ENCODE results near the gene AKAP8.

GRCh38 chr19:15313649-15314279, 65.8 kb downstream of the AKAP8 start:
- TF ChIP-seq CTCF (IDR thresholded peaks at IDR 0.05; ENCODE audit: poor library complexity, severe bottlenecking) (no peak), POLR2AphosphoS5 (IDR thresholded peaks at IDR 0.05) (no peak), EZH2 (IDR thresholded peaks at IDR 0.05; ENCODE audit: borderline replicate concordance, insufficient read depth, low read length, poor library complexity, severe bottlenecking) (no peak), RAD21 (conservative IDR thresholded peaks at IDR 0.05) (no peak), SMC3 (conservative IDR thresholded peaks at IDR 0.05; ENCODE audit: poor library complexity) (no peak)
- TF ChIP-seq, protein P1, sequence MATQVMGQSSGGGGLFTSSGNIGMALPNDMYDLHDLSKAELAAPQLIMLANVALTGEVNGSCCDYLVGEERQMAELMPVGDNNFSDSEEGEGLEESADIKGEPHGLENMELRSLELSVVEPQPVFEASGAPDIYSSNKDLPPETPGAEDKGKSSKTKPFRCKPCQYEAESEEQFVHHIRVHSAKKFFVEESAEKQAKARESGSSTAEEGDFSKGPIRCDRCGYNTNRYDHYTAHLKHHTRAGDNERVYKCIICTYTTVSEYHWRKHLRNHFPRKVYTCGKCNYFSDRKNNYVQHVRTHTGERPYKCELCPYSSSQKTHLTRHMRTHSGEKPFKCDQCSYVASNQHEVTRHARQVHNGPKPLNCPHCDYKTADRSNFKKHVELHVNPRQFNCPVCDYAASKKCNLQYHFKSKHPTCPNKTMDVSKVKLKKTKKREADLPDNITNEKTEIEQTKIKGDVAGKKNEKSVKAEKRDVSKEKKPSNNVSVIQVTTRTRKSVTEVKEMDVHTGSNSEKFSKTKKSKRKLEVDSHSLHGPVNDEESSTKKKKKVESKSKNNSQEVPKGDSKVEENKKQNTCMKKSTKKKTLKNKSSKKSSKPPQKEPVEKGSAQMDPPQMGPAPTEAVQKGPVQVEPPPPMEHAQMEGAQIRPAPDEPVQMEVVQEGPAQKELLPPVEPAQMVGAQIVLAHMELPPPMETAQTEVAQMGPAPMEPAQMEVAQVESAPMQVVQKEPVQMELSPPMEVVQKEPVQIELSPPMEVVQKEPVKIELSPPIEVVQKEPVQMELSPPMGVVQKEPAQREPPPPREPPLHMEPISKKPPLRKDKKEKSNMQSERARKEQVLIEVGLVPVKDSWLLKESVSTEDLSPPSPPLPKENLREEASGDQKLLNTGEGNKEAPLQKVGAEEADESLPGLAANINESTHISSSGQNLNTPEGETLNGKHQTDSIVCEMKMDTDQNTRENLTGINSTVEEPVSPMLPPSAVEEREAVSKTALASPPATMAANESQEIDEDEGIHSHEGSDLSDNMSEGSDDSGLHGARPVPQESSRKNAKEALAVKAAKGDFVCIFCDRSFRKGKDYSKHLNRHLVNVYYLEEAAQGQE (IDR thresholded peaks at IDR 0.05; ENCODE audit: borderline replicate concordance), result no peak

All from neural cell (in vitro differentiated cells).